Sigmoid colon (tissue), 4 donors: ENCODE results near the gene PTCD2.

Experiments used
- CTCF ChIP-seq, 4 experiments: fragments of 450-650 bp in 3 of 4; fragments of 200-600 bp in 1 of 4; IDR thresholded peaks; one replicate each; pipeline ENCODE4 v1.5.1; 2016 to 2019; ENCODE audit warnings: antibody characterized with exemption in 4 of 4, mild to moderate bottlenecking in 3 of 4, moderate library complexity in 2 of 4
- POLR2A ChIP-seq, 2 donors: fragments of 450-650 bp; IDR thresholded peaks; one replicate each; pipeline ENCODE4 v1.6.1; 2016; ENCODE audit warnings: antibody characterized with exemption in 2 of 2, mild to moderate bottlenecking in 2 of 2, moderate library complexity in 2 of 2
- POLR2AphosphoS5 ChIP-seq, 4 donors: sonication (generic); formaldehyde crosslinking; IDR thresholded peaks; one replicate each; pipeline ENCODE4 v1.6.1; 2017; ENCODE audit warnings: antibody characterized with exemption in 4 of 4

DNA sequence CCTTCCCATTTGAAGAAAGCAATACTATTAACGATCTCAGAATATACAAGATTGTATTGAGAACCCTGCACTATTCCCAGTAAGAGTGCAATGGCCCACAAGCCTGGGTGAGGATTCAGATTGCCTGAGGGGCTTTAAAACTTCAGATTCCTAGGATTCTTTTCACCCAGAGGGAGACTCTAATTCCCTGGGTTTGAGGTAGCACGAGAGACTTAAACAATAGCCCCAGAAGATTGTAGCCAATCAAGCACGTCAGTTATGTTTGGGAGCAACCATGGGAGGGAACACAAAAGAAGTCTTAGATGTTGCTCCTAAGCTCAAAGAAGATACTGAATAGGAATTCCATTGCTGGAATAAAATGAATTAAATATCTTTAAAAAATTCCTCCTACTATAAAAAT lies 18.0 kb upstream of the PTCD2 start:
- TF ChIP-seq CTCF (IDR thresholded peaks at IDR 0.05) (no peak), POLR2A (IDR thresholded peaks at IDR 0.05) (no peak), POLR2AphosphoS5 (IDR thresholded peaks at IDR 0.05) (no peak)
